Measurements from ENCODE around the gene NEMF. TPM values are rescaled to one million over a fixed set of nuclear protein-coding genes. Genes with fewer than 3 reads are reported as not detected.

Gene NEMF
- total RNA-seq, 1 experiment from 2014 or later: 57.7 TPM

- no peak overlapping the region for H3K27ac ChIP-seq (ENCODE audit: low read depth, low read length)
- BruUV-seq (replicated peaks): no TSS peak
- CTCF ChIA-PET: interaction anchor here (3.1 kb wide), 1 partner anchor 194 kb away, joined by 17 read pairs; the partner anchor contains the start of gene DNAAF2
Measured at GRCh38 chr14:49828640-49829039, 23.9 kb downstream of the NEMF start.

More at GRCh38 chr14:49828640-49829039, 23.9 kb downstream of the NEMF start:
- DNase-seq (ENCODE audit: low read depth, low spot score) (no peak), ATAC-seq (no peak)
- intact Hi-C loops (cut with micrococcal nuclease): no loop called here
- Histone ChIP-seq H3K9me3 (ENCODE audit: control insufficient read depth in 1 of 2, insufficient read depth in 1 of 2, low read depth in 1 of 2, low read length in 2 of 2) (no peaks in the 10 kb centered on the region), H2AFZ (ENCODE audit: low read depth, low read length, poor library complexity, severe bottlenecking) (no peak overlapping the region), H3K9me2 (ENCODE audit: insufficient read depth) (no peaks in the 10 kb centered on the region), H3K9ac (ENCODE audit: low read length) (no peak overlapping the region), H4K20me1 (ENCODE audit: insufficient read depth) (peaks cover 7% of the 10 kb centered on the region; the same call in 1 of the 2 replicates), H3K4me1 (ENCODE audit: control insufficient read depth in 1 of 2, insufficient read depth in 2 of 2, low read length in 2 of 2) (no peaks in the 10 kb centered on the region), H3K36me3 (ENCODE audit: control insufficient read depth in 1 of 2, insufficient read depth in 2 of 2, low read length in 2 of 2) (peaks cover 60 to 61% of the 10 kb centered on the region in 2 experiments), H3K4me3 (replicated peaks in 1 of 2; ENCODE audit: low read depth in 1 of 2, low read length in 2 of 2) (no peak overlapping the region), H3K27me3 (ENCODE audit: insufficient read depth, low read length) (no peaks in the 10 kb centered on the region), H3K79me2 (ENCODE audit: insufficient read depth, low read length) (peaks cover 18% of the 10 kb centered on the region), H3K4me2 (ENCODE audit: low read length) (no peak overlapping the region)
- POLR2A ChIA-PET: no interaction called here
- TF ChIP-seq CTCF (IDR thresholded peaks at IDR 0.05 in 2 of 3, conservative IDR thresholded peaks at IDR 0.05 in 1 of 3; ENCODE audit: borderline replicate concordance in 1 of 3, insufficient read depth in 1 of 3, low read depth in 2 of 3, low read length in 2 of 3): no peak
- TF ChIP-seq ZNF274 (IDR thresholded peaks at IDR 0.05; ENCODE audit: low read depth, low read length): no peak
- no peak for TF ChIP-seq EZH2 (IDR thresholded peaks at IDR 0.05)
- no peak for TF ChIP-seq TCF7L2 (IDR thresholded peaks at IDR 0.05; ENCODE audit: borderline replicate concordance, extremely low read depth, insufficient read depth, insufficient read length)
- no peak for TF ChIP-seq FOSL1 (IDR thresholded peaks at IDR 0.05; ENCODE audit: low read depth)
- TF ChIP-seq EGR1 (IDR thresholded peaks at IDR 0.05; ENCODE audit: low read depth): no peak
- no peak for TF ChIP-seq ZFX (IDR thresholded peaks at IDR 0.05)
- no peak for TF ChIP-seq EZH2phosphoT487 (IDR thresholded peaks at IDR 0.05; ENCODE audit: borderline replicate concordance)
- TF ChIP-seq SRF (IDR thresholded peaks at IDR 0.05; ENCODE audit: low read depth): no peak
- no peak for TF ChIP-seq JUND (IDR thresholded peaks at IDR 0.05)
- TF ChIP-seq CBX3 (IDR thresholded peaks at IDR 0.05; ENCODE audit: low read depth): no peak
- no peak for TF ChIP-seq ATF3 (IDR thresholded peaks at IDR 0.05)
- no peak for TF ChIP-seq ZBTB33 (IDR thresholded peaks at IDR 0.05; ENCODE audit: extremely low read depth, insufficient replicate concordance, low read length)
- TF ChIP-seq ELF1 (IDR thresholded peaks at IDR 0.05; ENCODE audit: borderline replicate concordance, low read depth): no peak
- no peak for TF ChIP-seq SIN3A (IDR thresholded peaks at IDR 0.05; ENCODE audit: low read depth)
- RAD21 ChIA-PET (ENCODE audit: low non-redundant PET in 1 of 2, low total read pairs in 2 of 2, uncharacterized antibody in 2 of 2, unreplicated experiment in 2 of 2): interaction anchor here in 1 of 2 experiments (0.7 kb wide), 1 partner anchor 61 kb away, joined by 3 read pairs; no protein-coding TSS in a partner anchor
